ENCODE measurements around the gene FAM174C.
A peak's percentile ranks its signal among the peaks of the same experiment; 100 is the strongest.
"Not testable (repeated sequence)": the region's sequence is repeated elsewhere in the genome, so short reads cannot be mapped to it uniquely, and the experiment has no call there.

Gene FAM174C

DNA sequence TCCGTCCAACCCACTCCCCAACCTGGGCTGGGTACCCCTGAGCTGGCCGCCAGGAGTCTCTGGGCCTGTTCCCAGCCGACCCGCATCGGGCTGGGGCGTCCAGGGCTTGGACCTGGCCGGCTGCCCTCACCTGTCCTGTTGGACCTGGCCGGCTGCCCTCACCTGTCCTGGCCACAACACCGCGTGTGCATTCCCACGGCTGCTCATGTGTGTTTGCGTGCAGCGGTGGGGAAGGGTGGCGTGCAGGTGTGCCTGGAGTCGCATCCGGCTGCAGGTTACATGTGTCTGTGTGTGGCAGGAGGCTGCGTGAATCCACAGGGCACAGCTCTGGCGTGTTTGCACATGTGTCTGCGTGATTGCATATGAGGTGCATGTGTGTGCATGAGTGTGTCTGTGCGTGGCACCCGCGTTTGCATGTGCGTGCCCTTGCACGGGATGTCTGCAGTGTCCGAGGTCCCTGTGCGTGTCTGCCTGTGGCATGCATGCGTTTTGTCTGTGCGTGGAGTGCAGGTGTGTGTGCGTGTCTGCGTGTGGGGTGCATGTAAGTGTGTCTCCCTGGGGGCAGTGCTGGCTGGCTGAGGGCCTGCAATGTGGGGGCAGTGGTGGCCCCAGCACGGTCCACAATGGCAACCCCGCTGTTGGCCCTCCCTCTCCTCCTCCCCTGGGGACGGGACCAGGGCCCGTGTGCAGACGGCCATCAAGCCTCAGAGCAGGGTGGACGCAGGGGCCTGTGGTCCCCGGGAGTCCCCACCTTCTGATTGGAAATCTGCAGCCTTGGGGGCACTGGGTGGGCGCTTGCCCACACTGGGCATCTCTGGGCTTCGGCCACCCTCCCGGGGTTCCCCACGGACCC lies 13.7 kb downstream of the FAM174C start:
- no peak for DNase-seq

DNA sequence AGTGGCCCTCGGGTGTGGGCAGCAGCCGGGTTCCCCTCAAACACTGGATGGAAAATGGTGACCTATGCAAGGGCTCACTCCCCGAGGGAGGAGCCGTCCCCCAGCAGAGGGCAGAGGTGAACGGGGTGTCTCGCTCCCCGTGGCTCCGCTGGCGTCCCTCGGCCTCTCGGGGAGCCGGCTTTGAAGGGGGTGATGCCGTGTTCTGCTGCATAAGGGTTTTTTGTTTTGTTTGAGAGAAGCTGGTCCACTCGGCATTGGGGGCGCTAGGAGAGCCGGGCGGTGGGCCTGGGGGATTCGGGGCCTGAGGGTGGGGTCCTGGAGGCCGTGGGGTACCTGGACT lies 14.3 kb downstream of the FAM174C start:
- DNase-seq: no peak

DNA sequence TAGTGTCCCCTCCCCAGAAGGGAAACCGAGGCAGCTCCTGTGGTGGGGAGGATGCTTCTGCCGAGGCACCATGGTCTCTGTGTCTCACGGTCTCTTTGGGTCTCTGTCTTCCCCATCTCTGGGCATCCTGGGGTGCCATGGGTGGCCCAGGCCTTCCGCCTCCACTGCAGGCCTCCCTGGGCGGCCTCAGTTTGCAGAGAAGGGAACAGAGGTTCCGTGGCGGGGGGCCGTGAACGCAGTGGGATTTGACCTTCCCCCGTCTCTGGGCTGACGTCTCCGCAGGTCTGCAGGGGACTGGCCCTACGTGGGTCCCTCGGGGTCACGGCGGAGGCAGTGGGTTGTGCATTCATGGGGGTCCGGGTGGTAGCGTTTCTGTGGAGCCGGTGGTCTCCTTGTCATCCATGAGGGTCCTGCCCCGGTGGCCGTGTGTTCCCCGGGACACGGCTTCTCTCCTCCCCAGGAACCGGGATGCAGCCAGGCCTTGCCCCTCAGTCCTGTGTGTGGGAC lies 14.9 kb downstream of the FAM174C start:
- DNase-seq: no peak

DNA sequence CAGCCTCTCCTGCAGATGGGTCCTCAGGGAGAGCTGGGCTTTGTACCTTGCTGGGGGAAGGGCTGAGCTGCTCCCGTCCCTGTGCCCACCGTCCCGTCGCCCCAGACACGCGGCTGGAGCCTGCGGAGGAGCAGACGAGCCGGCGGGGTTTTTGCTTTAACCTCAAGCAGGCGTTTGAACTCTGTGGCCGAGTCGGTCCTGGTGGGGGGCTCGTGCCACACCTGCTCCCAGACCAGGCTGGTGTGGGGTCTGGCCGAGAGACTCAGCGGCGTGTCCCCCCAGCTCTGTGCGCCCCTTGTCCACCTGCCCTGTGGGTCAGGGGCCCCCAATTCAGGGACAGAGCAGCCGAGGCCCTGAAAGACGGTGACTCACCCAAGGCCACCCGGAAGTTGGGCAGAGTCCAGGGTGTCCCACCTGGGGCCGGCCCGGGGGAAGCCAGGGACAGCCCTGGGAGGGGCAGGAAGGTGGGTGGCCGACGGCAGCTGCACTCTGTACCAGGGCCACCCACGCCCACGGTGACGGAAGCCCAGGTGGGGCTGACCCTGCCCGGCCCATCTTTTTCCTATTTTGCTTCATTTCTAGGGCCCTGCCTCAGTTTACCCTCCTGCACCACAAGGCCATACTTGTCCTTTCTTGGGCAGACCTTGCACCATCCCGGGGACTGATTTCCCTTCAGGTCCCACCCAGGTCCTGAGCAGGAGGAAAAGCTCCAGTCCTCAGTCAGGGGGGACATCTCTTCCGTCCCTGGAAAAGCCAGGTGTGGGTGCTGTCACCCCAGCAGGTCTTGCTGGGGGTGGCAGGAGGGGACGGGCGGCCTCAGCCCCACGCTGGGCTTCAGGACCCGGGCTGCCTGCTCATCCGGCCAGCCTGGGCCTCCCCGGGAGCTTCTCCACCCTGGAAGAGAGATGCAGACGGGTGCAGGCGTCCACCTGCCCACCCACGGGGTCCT lies 15.6 kb downstream of the FAM174C start:
- DNase-seq: no peak

DNA sequence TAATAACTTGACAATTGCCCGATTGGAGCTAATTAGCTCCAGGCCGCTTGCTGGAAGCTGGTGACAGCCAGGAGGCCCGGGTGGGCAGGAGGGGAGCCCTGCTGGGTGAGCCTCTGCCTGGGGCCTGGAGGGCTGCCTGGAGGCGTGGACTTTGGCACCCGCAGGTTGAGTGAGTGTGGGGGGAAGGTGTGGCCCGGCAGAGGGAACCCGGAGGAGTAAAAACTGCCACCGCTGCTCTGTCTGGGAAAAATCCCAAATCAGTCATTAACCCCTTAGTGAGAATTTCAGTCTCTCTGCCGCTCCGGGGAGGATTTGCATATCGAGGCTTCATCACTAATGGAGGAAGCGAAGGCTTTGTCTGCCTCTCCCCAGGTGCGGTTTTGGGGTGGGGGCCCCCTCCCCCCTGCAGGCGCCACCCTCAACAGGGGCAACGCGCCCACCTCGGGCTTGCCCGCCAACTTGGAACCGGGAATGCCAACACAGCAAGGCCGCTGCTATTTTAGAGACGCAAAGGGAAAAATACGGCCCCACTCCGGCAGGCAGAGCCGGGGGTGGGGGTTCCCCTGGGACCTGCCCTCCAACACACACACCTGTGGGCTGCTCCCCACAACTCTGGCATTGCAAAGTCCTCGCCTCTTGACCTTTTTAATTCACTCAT lies 16.6 kb downstream of the FAM174C start:
- DNase-seq: no peak

DNA sequence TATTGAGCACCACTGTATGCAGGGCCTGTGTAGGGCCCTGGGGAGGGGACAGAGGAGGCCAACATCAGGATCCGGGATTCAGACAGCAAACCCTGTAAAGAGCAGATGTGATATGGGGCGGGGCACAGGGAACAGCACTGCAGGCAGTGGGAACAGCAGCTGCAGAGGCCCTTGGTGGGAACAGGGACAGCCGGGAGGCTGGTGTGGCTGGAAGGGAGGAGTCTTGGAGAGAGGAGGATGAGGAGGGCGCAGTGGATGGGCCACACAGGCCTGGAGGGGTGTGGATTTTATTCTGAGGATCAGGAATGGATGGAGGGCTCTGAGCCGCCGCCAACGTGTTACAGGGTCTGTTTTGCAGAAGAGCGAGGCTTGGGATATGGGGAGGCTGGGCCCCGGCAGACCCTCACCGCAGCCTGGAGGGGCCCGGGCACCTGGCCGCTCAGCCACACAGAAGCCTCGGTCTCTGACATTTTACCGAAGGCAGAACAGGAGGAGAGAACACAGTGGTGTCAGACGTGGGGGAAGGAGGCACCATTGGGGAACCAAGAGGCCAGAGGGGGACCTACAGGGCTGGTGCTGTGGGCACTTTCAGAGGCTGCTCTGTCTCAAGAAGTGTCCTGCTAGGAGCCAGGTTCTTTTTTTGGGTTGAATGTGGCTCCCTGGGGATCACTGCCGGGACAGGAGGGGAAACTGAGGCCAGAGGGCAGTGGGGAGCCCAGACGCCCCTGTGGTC lies 17.3 kb downstream of the FAM174C start:
- no peak for DNase-seq

DNA sequence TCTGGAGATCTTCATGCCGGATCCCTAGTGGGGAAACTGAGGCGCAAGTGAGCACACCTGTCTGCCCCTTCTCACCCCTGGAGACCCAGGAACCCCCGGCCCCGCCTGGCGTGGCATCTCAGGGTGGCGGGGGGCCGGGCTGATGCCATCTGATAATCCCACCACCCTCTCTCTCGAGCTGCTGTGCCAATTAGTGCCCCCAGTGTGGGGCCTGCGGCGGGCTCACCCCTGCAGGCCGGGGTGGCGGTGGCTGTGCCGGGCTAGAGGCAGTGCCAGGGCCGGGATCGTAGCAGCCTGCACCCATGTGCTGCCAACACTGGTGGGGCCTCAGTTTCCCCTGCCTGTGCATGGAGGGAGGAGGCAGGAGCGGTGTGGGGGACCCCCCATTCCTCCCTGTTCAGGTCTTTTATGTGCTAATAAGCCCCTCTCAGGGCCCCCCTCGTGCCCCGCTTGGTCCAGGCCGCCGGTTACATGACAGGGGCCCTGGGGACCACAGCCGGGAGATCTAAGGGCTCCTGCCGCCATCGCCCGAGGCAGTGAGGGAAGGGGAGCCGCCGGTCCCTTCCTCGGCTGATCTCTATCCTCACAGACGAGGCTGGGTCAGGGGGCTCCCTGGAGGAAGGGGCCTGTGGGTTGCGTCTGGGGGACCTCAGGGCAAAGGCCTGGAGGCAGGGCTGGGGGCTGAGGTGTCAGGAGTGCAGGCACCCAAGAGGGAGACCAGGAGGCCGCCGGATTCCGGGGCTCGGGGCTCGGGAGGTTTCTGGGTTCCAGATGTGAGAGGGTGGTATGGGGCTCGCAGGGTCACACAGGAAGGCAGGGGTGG lies 18.7 kb downstream of the FAM174C start:
- no peak for DNase-seq

DNA sequence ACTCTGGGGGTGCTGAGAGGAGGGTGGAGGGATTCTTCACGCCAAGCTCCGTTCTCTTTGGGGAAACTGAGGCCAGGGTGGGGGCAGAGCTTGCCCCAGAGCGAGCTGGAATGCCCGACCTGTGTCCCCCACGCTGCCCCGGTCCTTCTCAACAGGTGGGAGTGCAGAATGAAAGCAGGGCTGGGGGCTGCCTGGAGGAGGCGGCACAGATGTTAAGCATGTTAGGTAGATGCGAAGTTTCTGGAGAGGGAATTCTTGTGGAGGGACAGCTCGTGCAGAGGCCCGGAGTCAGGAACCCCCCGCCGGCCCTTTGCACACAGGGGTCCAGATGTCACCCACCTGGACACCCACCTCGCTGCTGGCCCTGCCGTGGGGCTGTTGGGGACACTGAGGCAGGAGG lies 19.4 kb downstream of the FAM174C start:
- DNase-seq: no peak

DNA sequence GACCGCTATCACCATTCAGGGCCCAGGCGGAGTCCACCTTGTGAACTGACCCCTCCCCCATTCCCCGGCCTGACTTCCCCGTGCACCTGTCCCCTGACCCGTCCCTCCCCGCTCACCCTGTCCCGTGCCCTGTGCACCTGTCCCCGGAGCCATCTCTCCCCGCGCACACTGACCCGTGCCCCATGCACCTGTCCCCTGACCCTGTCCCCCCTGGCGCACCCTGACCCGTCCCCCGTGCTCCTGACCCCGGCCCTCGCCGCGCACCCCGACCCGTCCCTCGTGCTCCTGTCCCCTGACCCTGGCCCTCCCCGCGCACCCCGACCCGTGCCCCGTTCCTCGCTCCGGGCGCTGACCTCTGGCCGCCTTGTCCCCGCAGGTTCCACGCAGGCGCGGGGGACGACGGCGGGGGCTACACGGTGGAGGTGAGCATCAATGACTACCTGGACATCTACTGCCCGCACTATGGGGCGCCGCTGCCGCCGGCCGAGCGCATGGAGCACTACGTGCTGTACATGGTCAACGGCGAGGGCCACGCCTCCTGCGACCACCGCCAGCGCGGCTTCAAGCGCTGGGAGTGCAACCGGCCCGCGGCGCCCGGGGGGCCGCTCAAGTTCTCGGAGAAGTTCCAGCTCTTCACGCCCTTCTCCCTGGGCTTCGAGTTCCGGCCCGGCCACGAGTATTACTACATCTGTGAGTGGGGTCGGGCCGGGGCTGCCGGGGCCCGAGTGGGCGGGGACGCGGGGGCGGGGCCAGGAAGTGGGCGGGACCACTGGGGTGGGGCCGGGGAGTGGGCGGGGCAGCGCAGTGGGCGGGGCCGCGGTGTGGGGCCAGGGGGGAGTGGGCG lies 20.1 kb downstream of the FAM174C start:
- DNase-seq: peak; percentile 47

DNA sequence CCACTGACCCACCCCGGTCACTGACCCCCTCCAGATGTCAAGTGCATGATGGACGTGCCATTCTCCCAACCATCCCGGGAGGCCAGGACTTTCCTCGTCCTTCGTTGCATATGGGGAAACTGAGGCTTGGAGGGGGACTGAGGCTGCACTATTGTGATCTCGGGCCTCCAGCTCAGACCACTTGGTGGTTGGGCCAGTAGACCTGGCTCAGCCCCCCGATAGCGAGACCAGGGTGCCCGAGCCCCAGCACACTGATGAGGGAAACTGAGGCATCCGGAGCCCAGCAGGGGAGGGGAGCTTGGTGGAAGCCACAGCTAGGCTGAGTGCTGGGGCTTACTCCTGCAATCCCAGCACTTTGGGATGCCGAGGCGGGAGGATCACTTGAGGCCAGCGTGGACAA lies 20.7 kb downstream of the FAM174C start:
- no peak for DNase-seq

DNA sequence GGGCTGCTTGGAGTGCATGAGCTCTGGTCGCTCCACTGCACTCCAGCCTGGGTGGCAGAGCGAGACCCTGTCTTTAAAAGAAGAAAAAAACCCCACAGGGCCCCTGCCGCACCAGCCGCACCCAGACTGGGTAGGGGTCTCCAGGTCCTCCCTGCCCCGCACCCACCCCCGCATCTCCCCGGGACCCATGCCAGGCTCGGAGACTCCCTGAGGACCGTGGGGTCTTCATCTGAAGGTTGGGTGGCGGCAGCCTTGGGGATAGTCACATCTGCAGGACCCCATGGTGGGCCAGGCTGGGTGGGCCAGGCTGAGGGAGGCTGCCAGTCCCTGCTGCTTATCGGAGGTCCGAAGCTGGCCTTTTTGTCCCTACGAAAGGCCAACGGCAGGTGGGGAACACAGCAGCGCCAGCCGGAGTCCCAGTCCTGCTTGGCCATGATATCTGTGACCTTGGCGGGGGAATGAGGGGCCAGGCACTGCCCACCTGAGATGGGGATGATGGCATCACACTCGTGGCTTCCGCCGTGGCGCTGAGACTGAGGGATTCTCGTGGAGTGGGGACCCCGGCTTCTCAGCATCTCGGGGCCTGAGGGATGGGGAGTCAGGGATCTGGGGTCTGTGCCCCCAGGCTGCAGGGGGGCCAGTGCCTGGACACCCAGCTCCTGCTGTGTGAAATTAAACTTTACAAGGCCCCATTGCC lies 21.4 kb downstream of the FAM174C start:
- DNase-seq: no peak

DNA sequence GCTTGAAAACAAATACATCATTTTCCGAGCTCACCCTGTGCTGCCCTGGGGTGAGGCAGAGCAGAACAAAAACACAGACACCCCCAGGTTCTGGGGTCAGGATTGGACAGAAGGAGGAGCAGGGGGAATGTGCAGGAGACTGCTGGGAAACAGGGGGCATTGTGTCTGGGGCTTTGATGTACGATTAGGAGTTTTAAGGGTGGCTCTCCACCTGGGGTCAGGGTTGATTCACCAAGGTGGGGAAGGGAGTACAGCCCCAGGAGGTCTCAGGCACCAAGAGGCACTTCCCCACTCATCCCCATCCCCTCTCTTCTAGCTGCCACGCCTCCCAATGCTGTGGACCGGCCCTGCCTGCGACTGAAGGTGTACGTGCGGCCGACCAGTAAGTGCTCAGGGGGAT lies 22.9 kb downstream of the FAM174C start:
- DNase-seq: no peak

DNA sequence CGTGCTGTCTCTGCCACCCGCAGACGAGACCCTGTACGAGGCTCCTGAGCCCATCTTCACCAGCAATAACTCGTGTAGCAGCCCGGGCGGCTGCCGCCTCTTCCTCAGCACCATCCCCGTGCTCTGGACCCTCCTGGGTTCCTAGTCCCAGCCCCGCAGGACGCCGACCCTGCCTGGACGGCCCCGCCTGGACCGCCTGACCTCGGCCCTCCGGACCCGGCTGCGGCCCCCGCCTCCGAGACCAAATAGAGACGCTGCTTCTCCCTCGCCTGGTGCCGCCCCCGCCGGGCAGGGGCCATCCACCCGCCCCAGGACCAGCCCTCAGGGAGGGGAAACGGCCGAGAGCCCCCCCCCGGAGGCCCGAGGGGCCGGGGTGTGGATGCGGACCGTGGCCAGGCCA lies 24.5 kb downstream of the FAM174C start:
- DNase-seq: no peak

DNA sequence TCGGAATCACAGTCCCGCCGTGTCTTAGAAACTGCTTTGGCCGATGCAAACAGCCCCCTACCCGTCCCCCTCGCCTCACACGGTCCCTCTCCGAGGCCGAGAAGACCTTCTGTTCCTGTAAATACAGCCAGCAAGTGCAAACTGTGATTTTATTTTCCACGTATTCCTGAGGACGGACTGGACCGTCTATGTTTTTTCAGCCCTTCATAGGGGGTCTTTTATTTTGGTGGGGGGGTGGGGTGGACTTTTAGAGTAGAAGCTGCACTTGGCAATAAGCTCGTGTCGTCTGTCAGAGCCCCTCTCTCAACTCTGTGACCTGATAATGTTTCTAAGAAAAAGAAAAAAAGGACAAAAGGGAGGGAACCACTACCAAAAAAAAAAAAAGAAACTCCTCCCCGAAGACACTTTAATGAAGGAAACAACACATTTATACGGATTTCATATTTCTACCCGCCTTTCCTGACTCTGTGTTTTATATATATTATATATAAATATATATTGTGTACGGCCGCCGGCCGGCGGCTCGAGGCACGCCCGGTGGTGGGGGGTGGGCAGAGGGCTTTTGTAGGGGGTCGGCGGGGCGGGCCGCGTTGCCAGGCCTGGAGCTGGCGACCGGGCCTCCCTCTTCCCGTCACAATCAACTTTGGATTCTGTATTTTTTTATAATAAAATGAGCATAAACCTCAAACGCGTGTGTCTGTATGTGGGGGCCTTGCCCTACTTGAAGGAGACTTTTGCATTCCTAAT lies 25.6 kb downstream of the FAM174C start:
- no peak for DNase-seq

DNA sequence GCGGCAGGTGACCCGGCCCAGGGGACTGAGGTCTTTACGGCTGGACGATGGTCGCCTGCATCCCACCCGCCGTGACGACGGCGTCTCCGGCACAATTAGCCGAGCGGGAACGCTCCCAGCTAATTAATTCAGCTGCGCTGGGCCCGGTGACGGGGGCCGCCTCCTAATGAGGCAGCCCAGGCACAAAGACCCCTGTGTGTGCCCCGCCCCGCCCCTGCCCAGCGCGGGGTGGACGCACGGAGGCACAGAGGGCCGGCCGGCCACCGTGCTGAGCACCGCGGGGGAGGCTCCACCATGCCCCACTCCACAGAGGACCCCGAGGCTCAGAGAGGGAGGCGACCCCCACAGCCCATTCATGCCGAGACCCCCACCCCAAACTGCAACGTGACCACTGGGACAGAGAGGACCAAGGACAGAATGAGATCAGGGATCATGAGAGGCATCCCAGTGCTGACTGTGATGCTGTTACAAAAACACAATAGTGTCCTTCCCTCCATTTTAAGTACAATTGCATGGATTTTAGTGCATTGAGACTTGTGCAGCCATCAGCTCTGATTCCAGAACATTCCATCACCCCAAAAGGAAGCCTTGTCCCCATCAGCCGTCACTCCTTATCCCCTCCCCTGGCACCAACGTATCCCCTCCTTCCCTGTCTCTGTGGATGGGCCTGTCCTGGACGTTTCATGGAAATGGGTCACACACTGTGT lies 27.4 kb downstream of the FAM174C start:
- no peak for DNase-seq

DNA sequence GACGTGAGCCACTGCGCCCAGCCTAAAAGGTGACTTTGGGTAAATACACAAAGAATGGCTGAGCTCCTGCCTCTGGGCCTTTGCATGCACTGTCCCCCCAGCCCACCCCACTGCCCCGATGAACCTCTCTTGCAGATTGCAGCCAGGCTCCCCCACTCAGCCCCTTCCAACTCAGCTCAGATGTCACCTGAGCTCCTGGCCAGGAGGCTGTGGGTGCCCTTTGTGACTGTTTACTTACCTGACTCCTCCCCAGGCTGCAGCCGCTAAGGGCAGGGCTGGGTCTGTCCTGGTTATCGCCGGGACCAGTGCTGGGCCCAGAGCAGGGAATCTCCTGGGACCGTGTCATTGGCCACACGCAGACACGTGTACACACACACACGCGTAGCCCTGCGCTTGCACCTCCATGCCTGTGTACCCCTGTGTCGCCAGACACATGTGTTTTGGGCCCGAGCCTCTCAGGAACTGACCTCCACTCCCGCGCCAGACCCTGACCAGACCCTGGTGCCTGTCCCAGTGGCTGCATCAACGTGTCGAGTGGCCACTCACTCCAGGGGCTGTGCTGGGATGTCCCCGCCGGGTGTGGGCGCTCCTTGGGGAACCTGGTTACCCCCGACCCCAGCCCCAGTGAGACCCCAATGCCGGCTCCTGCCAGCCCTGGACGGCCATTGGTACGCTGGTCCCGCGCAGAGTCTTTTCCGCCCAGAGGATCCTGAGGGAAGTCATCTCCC lies 29.0 kb downstream of the FAM174C start:
- DNase-seq: no peak

DNA sequence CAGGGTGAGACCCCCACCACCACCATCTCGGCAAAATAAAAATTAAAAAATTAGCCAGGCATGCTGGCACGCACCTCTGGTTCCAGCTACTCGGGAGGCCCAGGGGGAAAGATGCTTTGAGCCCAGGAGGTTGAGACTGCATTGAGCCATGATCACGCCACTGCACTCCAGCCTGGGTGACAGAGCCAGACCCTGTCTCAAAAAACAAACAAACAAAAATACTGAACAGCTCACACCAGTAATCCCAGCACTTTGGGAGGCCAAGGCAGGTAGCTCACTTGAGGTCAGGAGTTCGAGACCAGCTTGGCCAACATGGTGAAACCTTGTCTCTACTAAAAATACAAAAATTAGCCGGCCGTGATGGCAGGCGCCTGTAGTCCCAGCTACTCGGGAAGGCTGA lies 30.0 kb downstream of the FAM174C start:
- not testable (repeated sequence) for DNase-seq

DNA sequence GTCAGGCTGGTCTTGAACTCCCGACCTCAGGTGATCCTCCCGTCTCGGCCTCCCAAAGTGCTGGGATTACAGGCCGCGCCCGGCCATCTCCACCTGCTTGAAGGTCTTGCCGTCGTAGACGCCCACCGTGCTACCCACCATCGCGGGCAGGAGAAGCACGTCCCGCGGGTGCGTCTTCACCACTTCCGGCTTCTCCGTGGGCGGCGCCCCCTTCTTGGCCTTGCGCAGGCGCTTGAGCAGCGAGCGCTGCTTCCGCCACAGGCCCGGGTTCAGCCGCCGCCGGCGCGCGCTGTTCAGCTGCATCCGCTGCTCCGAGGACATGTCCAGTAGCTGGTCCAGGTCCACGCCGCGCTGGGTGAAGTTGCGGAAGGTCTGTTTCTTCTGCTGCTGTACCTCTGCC lies 32.0 kb downstream of the FAM174C start:
- no peak for DNase-seq
